ENCODE measurements around the gene SPON1. TPM values are rescaled to one million over a fixed set of nuclear protein-coding genes. Genes with fewer than 3 reads are reported as not detected.

The SPON1 gene
- total RNA-seq, 1 experiment from 2014 or later: 0.10 TPM

GRCh38 chr11:14117632-14118031 lies 155.1 kb downstream of the SPON1 start:
- Histone ChIP-seq H3K36me3 (ENCODE audit: control insufficient read depth, insufficient read depth, low read length) (no peaks in the 10 kb centered on the region), H3K4me3 (ENCODE audit: low read depth in 2 of 2, low read length in 2 of 2) (no peak overlapping the region), H3K9me3 (ENCODE audit: control insufficient read depth, insufficient read depth, low read depth, low read length) (no peaks in the 10 kb centered on the region), H3K4me1 (ENCODE audit: control insufficient read depth, insufficient read depth, low read length) (no peaks in the 10 kb centered on the region), H3K27me3 (ENCODE audit: control insufficient read depth, insufficient read depth, low read length) (0 out of 2 replicates have a peak, but pooled peaks cover 2% of the 10 kb centered on the region), H3K27ac (ENCODE audit: low read length) (no peak overlapping the region)
- intact Hi-C loops (cut with micrococcal nuclease; ENCODE audit: unreplicated experiment) (no loop called here), in situ Hi-C loops (cut with HindIII; ENCODE audit: low pct_unique_long_range_greater_than_20kb, low sequenced_read_pairs) (no loop called here)
- BruUV-seq (replicated peaks): no TSS peak
- no peak for DNase-seq (ENCODE audit: low read depth, low spot score)
- CTCF ChIA-PET: no interaction called here
- ATAC-seq: no peak
- POLR2A ChIA-PET: no interaction called here
- TF ChIP-seq SIN3A (IDR thresholded peaks at IDR 0.05; ENCODE audit: borderline replicate concordance, insufficient read depth, low read depth, low read length) (no peak), POLR2AphosphoS5 (IDR thresholded peaks at IDR 0.05; ENCODE audit: low read depth, low read length) (no peak), TCF7L2 (IDR thresholded peaks at IDR 0.05; ENCODE audit: low read depth, low read length) (no peak)
- TF ChIP-seq, protein P1, sequence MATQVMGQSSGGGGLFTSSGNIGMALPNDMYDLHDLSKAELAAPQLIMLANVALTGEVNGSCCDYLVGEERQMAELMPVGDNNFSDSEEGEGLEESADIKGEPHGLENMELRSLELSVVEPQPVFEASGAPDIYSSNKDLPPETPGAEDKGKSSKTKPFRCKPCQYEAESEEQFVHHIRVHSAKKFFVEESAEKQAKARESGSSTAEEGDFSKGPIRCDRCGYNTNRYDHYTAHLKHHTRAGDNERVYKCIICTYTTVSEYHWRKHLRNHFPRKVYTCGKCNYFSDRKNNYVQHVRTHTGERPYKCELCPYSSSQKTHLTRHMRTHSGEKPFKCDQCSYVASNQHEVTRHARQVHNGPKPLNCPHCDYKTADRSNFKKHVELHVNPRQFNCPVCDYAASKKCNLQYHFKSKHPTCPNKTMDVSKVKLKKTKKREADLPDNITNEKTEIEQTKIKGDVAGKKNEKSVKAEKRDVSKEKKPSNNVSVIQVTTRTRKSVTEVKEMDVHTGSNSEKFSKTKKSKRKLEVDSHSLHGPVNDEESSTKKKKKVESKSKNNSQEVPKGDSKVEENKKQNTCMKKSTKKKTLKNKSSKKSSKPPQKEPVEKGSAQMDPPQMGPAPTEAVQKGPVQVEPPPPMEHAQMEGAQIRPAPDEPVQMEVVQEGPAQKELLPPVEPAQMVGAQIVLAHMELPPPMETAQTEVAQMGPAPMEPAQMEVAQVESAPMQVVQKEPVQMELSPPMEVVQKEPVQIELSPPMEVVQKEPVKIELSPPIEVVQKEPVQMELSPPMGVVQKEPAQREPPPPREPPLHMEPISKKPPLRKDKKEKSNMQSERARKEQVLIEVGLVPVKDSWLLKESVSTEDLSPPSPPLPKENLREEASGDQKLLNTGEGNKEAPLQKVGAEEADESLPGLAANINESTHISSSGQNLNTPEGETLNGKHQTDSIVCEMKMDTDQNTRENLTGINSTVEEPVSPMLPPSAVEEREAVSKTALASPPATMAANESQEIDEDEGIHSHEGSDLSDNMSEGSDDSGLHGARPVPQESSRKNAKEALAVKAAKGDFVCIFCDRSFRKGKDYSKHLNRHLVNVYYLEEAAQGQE (IDR thresholded peaks at IDR 0.05; ENCODE audit: insufficient read depth in 1 of 2, low read depth in 2 of 2, low read length in 1 of 2): no peak
- TF ChIP-seq, protein P2, sequence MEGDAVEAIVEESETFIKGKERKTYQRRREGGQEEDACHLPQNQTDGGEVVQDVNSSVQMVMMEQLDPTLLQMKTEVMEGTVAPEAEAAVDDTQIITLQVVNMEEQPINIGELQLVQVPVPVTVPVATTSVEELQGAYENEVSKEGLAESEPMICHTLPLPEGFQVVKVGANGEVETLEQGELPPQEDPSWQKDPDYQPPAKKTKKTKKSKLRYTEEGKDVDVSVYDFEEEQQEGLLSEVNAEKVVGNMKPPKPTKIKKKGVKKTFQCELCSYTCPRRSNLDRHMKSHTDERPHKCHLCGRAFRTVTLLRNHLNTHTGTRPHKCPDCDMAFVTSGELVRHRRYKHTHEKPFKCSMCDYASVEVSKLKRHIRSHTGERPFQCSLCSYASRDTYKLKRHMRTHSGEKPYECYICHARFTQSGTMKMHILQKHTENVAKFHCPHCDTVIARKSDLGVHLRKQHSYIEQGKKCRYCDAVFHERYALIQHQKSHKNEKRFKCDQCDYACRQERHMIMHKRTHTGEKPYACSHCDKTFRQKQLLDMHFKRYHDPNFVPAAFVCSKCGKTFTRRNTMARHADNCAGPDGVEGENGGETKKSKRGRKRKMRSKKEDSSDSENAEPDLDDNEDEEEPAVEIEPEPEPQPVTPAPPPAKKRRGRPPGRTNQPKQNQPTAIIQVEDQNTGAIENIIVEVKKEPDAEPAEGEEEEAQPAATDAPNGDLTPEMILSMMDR (IDR thresholded peaks at IDR 0.05): no peak

DNA sequence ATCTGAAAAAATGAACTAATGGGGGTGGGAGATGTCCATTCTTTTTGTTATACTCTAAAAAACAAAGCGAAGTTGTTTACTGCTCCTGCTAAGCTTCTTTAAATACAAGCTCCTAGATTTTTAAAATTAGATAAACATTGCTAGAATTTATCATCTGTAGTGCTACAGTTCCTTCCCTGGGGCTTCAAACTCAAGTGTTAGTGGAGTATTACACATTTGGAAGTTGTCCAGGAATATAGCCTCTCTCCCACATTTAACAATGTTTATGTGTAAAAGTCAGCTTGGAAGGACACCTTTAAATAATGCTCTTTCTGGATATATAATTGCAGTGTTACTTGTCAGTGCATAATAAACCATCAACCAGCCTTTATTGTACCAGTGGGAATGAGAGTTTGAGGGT lies 155.5 kb downstream of the SPON1 start:
- DNase-seq (ENCODE audit: low read depth, low spot score): no peak
- ChIA-PET POLR2A (no interaction called here), CTCF (no interaction called here)
- no peaks in the 10 kb centered on the region for H3K4me1 ChIP-seq (ENCODE audit: control insufficient read depth, insufficient read depth, low read length)
- no peaks in the 10 kb centered on the region for H3K9me3 ChIP-seq (ENCODE audit: control insufficient read depth, insufficient read depth, low read depth, low read length)
- in situ Hi-C loops (cut with HindIII; ENCODE audit: low pct_unique_long_range_greater_than_20kb, low sequenced_read_pairs) (no loop called here), intact Hi-C loops (cut with micrococcal nuclease; ENCODE audit: unreplicated experiment) (no loop called here)
- no peak overlapping the region for H3K27ac ChIP-seq (ENCODE audit: low read length)
- no peak for ATAC-seq
- H3K36me3 ChIP-seq (ENCODE audit: control insufficient read depth, insufficient read depth, low read length): no peaks in the 10 kb centered on the region
- BruUV-seq (replicated peaks): no TSS peak
- no peak overlapping the region for H3K4me3 ChIP-seq (ENCODE audit: low read depth in 2 of 2, low read length in 2 of 2)
- TF ChIP-seq POLR2AphosphoS5 (IDR thresholded peaks at IDR 0.05; ENCODE audit: low read depth, low read length): no peak
- TF ChIP-seq, protein P1 (IDR thresholded peaks at IDR 0.05; ENCODE audit: insufficient read depth in 1 of 2, low read depth in 2 of 2, low read length in 1 of 2): no peak
- no peak for TF ChIP-seq SIN3A (IDR thresholded peaks at IDR 0.05; ENCODE audit: borderline replicate concordance, insufficient read depth, low read depth, low read length)
- TF ChIP-seq, protein P2 (IDR thresholded peaks at IDR 0.05): no peak
- no peak for TF ChIP-seq TCF7L2 (IDR thresholded peaks at IDR 0.05; ENCODE audit: low read depth, low read length)
- H3K27me3 ChIP-seq (ENCODE audit: control insufficient read depth, insufficient read depth, low read length): 0 out of 2 replicates have a peak, but pooled peaks cover 2% of the 10 kb centered on the region
